ENCODE measurements around the gene MINDY2.
"Not testable (repeated sequence)": the region's sequence is repeated elsewhere in the genome, so short reads cannot be mapped to it uniquely, and the experiment has no call there.

MINDY2 gene

DNA sequence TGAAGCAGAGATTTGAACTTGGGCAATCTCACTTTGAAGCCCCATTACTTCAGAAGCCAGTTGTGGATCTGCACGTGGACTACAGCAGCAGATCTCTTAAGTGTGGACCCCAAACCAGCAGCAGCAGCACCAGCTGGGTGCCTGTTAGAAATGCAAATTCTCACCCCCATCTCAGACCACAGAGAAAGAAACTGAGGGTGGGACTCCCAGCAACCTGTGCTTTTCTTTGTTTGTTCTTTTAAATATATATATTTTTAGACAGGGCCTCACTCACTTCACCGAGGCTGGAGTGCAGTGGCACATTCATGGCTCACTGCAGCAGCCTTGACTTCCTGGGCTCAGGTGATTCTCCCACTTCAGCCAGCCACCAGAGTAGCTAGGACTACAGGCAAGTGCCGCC lies 109.2 kb downstream of the MINDY2 start:
- H3K4me3 ChIP-seq (ENCODE audit: low read depth, low read length) = no peak overlapping the region
- TF ChIP-seq, protein P1, sequence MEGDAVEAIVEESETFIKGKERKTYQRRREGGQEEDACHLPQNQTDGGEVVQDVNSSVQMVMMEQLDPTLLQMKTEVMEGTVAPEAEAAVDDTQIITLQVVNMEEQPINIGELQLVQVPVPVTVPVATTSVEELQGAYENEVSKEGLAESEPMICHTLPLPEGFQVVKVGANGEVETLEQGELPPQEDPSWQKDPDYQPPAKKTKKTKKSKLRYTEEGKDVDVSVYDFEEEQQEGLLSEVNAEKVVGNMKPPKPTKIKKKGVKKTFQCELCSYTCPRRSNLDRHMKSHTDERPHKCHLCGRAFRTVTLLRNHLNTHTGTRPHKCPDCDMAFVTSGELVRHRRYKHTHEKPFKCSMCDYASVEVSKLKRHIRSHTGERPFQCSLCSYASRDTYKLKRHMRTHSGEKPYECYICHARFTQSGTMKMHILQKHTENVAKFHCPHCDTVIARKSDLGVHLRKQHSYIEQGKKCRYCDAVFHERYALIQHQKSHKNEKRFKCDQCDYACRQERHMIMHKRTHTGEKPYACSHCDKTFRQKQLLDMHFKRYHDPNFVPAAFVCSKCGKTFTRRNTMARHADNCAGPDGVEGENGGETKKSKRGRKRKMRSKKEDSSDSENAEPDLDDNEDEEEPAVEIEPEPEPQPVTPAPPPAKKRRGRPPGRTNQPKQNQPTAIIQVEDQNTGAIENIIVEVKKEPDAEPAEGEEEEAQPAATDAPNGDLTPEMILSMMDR (IDR thresholded peaks at IDR 0.05; ENCODE audit: control insufficient read depth, extremely low read depth, insufficient read depth) = no peak
- no peak for DNase-seq (ENCODE audit: low read depth)

DNA sequence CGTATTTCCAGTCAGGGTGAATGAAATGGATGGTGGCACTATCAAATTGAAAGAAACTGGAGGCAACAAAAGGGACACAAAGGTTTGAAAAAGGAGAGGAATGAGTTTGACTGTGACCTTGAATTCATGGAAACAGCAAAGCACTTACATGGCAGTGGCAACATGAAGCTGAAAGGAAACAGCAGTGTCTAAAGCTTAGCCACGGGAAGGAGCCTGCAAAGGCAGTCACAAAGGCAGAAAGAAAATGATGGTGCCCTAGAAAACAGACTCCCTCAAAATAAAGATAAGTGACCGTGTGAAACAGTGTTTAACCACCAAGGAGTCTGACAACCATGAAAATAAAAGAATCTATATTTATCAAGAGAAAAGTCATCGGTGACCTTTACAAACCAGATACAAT lies 111.1 kb downstream of the MINDY2 start:
- no peak overlapping the region for H3K4me3 ChIP-seq (ENCODE audit: low read depth, low read length)
- TF ChIP-seq, protein P1 (IDR thresholded peaks at IDR 0.05; ENCODE audit: control insufficient read depth, extremely low read depth, insufficient read depth) = no peak
- no peak for DNase-seq (ENCODE audit: low read depth)

DNA sequence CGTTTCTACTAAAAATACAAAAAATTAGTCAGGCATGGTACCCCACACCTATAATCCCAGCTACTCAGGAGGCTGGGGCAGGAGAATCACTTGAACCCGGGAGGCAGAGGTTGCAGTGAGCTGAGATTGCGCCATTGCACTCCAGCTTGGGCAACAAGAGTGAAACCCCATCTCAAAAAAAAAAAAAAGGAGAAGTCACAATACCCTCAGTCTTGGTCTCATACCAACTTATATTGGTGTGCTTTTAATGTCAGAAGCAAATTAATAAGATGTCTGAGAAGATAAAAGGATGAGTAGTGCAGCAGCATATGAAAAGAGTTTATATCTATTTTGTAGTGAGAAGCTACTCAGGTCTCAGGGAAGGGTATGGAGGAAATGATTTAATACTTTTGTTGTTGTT lies 112.8 kb downstream of the MINDY2 start:
- DNase-seq (ENCODE audit: low read depth); H3K4me3 ChIP-seq (ENCODE audit: low read depth, low read length): not testable (repeated sequence)

DNA sequence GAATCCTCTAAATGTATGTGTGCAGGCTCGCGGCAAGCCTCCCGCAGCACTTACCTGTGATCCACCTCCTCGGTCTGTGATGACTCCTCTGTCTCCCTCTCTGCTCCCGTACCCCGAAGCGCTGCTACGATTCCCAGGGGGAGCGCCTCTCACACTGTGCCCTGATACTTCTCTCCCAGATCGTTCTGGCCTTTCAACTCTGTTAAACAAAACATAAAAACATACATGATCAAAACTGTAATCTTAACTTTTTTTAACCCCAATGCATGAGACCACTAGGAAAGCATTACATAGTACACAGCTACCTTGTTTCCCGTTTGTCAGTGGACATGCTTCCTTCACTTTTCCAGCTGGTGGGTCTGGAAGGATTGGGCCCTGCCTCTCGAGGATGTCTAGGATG lies 115.8 kb downstream of the MINDY2 start:
- H3K4me3 ChIP-seq (ENCODE audit: low read depth, low read length) = no peak overlapping the region
- DNase-seq (ENCODE audit: low read depth) = no peak
- TF ChIP-seq, protein P1 (IDR thresholded peaks at IDR 0.05; ENCODE audit: control insufficient read depth, extremely low read depth, insufficient read depth) = no peak

DNA sequence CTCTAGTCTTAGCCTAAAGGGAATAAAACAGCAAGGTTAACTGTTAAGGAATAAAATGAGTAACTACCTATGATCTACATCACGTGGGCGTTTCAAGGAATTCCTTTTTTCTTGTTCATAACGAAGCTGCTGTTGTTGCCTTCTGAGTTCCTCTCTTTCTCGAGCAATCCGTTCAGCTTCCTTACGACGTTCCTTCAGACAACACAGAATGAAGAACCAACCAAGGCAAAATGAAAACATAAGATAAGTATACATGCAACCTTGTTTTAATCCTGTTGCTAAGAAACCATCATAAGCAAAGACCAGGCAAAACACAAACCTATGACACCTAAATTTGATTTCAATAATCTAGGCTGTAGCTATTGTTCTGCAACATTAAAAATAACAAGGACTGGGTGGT lies 118.3 kb downstream of the MINDY2 start:
- H3K4me3 ChIP-seq (ENCODE audit: low read depth, low read length) = no peak overlapping the region
- TF ChIP-seq, protein P1 (IDR thresholded peaks at IDR 0.05; ENCODE audit: control insufficient read depth, extremely low read depth, insufficient read depth) = no peak
- DNase-seq (ENCODE audit: low read depth) = no peak

DNA sequence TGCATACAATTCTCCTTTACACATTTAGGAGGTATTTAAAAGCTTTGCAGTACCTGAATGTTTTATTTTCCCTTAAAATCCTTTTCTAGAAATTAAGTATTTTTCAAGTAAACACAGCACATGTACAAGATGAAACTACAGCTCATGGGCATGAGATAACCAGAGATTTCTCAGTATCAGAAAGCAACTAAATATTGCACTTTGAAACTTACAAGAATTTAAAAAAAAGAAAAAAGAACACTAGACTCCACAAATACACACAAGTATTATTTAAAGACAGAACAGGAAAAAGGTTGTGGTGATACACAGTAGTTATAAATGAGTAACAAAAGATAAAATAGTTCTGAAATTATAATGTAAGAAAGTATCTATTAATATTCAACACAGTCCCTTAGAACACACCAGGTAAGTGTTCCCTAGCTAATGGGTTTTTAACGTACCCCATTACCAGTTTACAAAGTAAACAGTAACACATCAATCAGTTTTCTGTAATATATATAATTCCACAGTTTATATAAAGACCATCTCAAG lies 127.1 kb downstream of the MINDY2 start:
- DNase-seq (ENCODE audit: low read depth) = no peak
- TF ChIP-seq, protein P1 (IDR thresholded peaks at IDR 0.05; ENCODE audit: control insufficient read depth, extremely low read depth, insufficient read depth) = no peak
- H3K4me3 ChIP-seq (ENCODE audit: low read depth, low read length) = no peak overlapping the region

DNA sequence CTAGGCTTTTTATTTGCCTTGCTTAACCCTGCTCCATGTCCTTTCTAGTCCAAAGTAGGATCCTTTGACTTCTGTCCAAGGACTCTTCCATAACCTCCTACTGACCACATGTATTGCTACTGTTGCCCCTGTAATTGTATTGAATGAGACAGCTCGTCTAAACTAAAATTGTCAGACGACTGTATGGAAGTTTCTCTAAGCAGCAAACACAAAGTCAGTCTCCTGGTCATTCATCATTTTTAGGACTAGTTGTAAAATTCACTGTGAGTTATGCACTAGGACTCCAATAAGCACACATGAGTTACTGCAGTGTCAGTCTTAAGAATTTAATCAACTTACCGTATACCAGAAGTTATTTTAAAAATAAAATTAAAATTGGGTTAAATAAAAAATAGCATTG lies 129.5 kb downstream of the MINDY2 start:
- DNase-seq (ENCODE audit: low read depth) = no peak
- H3K4me3 ChIP-seq (ENCODE audit: low read depth, low read length) = no peak overlapping the region
- TF ChIP-seq, protein P1 (IDR thresholded peaks at IDR 0.05; ENCODE audit: control insufficient read depth, extremely low read depth, insufficient read depth) = no peak

Measured in LNCaP clone FGC (cell line).